ENCODE measurements around the gene BARX2. TPM values are rescaled to one million over a fixed set of nuclear protein-coding genes. Genes with fewer than 3 reads are reported as not detected.

Gene BARX2
- total RNA-seq, 1 experiment from 2014 or later: not detected

Other genes with a start within 250 kb of the BARX2 start
- 8.1 and 9.6 TPM in 2 replicates for gene ARHGAP32, start 183.5 kb upstream of the BARX2 start, total RNA-seq (2014; rRNA removed; shearing (Covaris generic))